GM21786 (cell line): ENCODE results near the gene NAA16.
A peak's percentile ranks its signal among the peaks of the same experiment; 100 is the strongest.

Source experiments
- ATAC-seq: cut with Tn5 transposase; IDR thresholded peaks from one replicate; pipeline ENCODE4 v1.9.1; 2021; ENCODE audit not compliant: unreplicated experiment

NAA16 gene

GRCh38 chr13:41302743-41303142, 8.3 kb upstream of the NAA16 start:
- no peak for ATAC-seq

DNA sequence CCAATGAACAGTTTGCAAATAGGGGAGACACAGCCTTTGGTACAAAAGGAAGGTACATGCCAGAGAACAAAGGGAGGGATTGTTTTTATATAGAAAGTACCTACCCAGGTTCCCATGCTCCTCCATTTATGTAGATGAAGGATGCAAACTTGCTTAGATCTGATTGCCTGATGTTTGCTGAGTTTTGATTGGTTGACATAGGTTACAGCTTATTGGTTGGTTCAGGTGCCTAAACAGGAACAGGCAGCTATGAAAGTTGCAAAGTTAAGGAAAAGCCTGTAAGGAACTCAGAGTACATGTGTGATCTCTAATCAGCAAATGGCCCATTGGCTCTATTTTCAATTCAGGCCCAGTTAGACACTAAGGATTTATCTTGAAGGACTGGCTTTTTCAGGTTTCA, 6.5 kb upstream of the NAA16 start:
- no peak for ATAC-seq

GRCh38 chr13:41306271-41307145, 4.6 kb upstream of the NAA16 start:
- ATAC-seq = no peak

DNA sequence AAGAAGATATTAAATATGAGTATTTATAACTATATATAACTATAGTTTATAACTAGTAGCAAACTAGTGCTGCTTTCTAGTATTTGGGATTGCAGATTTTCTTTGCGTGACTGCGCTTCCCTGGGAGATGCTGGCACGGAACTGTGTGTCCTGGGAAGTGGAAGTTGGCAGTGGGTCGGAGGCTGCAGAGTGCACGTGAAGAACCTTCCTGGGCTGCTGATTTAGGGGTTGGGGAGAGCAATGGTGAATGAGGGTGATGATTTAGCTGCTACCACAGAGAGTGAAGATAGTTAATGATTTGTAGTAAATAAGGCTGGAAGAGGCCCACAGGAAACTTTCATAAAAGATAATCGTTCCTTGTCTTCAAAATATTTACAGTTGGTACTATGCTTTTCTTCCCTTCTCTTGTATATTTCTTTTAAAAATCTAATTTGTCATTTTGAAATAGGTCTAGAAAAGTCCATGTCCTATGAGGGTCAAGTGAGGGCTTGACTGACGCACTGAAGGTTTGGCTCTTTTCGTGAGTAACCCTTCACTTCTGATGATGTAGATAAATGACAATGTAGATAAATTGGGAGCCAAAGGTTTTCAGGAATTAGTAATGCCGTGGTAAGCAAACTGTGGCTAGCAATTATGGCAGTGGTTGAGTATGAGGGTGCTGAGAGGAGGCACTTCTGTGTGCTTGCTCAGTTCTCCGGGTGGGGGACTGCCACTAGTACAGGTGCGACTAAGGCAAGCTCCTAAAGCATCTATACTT, 3.0 kb upstream of the NAA16 start:
- no peak for ATAC-seq

- ATAC-seq = peak; percentile 42
These were observed 524 bp downstream of the NAA16 start for GRCh38 chr13:41311406-41312175.

GRCh38 chr13:41312176-41312500, 1.1 kb downstream of the NAA16 start:
- no peak for ATAC-seq

GRCh38 chr13:41313117-41313516, 2.0 kb downstream of the NAA16 start:
- no peak for ATAC-seq

- no peak for ATAC-seq
These were observed 2.7 kb downstream of the NAA16 start for GRCh38 chr13:41313659-41314197.

GRCh38 chr13:41315443-41316047, 4.5 kb downstream of the NAA16 start:
- no peak for ATAC-seq

- ATAC-seq = no peak
These were observed 6.2 kb downstream of the NAA16 start for GRCh38 chr13:41317243-41317642.

DNA sequence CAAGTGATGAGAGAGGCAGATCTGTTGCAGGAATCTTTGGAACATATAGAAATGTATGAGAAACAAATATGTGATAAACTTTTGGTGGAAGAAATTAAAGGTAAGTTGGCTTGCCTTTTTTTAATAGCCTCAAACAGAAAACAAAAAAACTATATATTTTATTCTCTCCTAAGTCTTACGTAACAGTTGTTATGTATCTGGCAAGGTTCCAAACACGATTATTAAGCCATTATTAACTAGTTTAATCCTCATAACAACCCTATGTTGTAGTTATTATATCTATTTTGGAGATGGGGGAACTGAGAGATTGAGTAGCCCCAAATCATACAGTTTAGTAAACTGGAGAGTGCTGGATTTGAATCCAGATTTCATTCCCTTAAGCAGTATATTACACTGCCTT, 14.7 kb downstream of the NAA16 start:
- no peak for ATAC-seq

GRCh38 chr13:41326661-41327060, 15.6 kb downstream of the NAA16 start:
- peak; percentile 74 for ATAC-seq

DNA sequence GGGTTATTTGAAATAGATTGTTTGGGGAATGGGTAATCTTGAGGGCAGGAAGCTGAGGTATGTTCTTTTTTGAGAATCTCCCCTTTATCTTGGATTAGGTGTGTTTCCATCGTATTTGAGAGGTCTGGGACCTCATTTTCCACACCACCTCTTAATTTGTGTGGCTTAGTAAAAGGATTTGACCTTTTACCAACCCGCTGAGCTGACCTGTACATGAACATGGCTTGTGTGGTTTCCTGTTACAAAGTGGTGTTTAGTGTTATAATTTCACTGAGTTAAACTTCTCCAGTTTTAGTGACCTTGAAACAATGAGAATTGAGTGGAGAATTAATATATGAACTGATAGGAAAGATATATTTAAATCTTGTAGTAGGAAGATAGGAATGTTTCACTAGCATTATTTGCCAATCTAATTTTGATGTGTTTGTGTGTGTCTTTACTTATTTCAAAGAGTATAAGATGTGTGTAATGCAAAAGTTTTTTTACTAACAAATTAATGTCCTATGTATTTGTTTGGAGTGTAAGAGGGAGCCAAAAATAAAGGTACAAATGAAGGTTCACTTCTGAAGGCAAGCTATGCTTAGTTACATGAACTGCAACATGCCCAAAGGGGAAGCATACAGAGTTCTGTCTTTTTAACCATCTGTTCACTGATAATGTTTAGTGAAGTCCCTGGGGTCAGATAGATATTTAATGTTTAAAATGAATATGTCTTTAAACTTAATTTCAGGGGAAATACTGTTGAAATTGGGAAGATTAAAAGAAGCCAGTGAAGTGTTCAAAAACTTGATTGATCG, 17.1 kb downstream of the NAA16 start:
- ATAC-seq = no peak

- ATAC-seq = no peak
These were observed 21.8 kb downstream of the NAA16 start for GRCh38 chr13:41332829-41333228.

DNA sequence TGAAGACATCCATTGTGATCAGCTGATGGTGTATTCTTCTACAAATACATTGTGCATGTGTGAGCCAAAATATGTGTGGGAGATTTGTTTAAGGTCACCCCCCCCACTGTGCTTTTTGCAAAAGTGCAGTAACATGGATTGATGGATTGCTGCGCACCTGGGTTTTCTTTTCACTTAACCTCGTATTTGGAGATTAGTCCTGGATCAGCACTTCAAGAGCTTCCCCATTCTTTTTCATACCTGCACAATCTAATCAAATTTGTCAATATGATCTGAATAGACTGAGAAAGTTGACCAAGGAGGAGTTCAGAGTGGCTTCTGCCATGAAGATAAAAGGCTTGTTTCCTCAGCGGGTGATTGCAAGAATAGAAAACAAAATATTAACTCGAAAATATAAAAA, 23.7 kb downstream of the NAA16 start:
- no peak for ATAC-seq

GRCh38 chr13:41344358-41344757, 33.3 kb downstream of the NAA16 start:
- no peak for ATAC-seq

GRCh38 chr13:41345165-41345913, 34.3 kb downstream of the NAA16 start:
- no peak for ATAC-seq

DNA sequence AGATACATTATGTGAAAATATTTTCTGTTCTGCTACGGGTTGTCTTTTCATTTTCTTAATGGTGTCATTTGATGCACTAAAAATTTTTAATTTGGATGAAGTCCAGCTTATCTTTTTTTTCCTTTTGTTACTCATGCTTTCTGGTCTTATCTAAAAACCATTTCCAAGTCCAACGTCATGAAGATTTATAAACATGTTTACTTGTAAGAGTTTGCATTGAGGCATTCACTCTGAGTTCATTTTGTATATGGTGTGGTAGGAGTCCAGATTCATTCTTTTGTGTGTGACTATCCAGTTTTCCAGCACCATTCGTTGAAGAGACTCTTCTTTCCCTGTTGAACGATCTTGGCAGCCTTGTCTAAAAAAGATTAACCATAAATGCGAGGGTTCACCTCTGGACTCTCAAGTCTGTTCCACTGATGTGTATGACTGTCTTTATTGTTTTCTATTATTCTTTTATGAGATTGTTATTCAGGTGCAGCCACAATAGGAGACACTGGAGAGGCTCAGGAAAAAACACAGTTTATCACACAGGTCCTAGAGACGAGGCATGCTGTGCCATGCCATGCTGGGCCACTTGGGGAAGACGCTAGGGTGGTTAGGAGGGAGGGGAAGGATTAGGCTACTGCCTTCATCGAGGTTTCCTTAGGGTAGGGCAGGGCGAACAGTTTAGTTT, 35.0 kb downstream of the NAA16 start:
- ATAC-seq = no peak
